ENCODE data around the gene AGGF1.
"Not testable (repeated sequence)": the region's sequence is repeated elsewhere in the genome, so short reads cannot be mapped to it uniquely, and the experiment has no call there.

The AGGF1 gene

GRCh38 chr5:77024490-77024889 is 5.7 kb upstream of the AGGF1 start:
- no peak for DNase-seq

DNA sequence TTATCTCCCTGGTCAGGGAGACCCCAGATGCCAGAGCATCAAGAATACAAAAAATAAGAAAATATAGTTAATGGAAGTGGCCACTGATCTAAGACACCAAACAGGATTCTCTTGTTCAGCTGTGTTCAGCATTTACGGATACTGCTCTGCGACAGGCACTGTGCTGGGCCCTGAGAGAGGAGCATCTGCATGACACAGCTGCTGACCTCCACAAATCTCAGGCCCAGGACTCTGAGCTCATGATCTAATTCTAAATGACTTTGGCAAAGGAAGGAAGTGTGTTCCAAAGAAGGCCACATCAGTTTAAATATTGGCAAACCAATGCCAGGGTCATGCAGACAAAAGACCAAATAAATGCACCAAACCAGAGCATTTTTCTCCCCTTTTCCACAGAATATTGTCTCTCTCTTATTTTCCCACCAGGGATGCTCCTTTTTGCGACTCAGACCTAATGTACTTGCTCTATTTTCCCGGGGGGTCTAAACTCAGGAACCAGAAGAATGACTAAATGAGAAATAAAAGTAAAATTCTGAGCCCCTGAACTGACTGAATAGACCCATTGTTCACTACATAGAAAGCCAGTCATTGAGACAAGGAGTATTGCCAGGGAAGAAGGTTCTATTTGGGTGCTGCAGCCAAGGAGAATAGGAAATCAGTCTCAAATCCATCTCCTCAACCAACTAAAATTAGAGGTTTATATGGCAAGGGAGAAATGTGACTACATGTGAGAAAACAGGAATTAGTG is 1.4 kb upstream of the AGGF1 start:
- no peak for DNase-seq

GRCh38 chr5:77029376-77029885 is 773 bp upstream of the AGGF1 start:
- DNase-seq, result no peak

GRCh38 chr5:77031891-77032290 is 1.7 kb downstream of the AGGF1 start:
- no peak for DNase-seq

DNA sequence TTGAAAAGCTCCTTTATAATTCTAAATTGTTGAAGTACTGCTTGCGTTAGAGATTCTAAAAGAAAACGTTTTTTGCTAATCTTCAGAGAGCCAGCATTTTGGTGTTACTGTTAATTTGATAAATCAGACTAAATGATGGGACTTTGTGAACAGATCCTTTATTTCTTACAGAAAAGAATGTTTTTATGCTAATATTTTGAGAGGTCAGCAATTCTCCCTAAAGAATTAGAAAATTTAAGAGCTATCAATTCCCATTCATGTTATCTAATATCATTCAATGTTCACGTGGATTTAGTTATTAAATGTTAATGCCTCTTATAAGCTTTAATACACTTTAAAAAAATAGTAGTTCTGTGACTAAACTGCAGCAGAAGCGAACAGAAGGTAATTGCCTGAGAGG is 2.4 kb downstream of the AGGF1 start:
- no peak for DNase-seq

GRCh38 chr5:77033338-77033737 is 3.1 kb downstream of the AGGF1 start:
- no peak for DNase-seq

GRCh38 chr5:77035950-77036349 is 5.7 kb downstream of the AGGF1 start:
- DNase-seq, result no peak

DNA sequence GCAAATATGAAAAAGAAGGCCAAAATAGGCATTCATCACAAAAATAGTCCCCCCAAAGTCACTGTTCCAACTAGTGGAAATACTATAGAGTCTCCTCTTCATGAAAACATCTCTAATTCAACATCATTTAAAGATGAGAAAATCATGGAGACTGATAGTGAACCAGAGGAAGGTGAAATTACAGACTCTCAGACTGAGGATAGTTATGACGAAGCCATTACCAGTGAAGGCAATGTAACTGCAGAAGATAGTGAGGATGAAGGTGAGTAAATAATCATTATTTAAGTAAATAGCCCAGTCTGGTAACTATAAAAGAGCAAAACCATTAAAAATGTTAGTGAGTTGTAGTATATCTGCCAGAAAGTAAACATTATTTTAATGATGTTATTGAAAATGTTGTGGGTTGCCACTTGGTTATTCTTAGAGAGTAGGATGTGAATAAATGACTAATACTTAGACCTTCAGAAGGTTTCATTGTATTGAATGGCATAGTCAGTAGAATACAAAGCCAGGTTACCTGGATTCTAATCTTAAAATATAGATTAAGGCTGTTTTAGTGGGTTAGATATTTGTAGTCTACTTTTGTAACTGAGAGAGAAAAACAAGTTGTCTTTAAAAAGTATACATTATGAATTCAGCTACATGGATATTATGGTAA is 16.3 kb downstream of the AGGF1 start:
- DNase-seq, result no peak

DNA sequence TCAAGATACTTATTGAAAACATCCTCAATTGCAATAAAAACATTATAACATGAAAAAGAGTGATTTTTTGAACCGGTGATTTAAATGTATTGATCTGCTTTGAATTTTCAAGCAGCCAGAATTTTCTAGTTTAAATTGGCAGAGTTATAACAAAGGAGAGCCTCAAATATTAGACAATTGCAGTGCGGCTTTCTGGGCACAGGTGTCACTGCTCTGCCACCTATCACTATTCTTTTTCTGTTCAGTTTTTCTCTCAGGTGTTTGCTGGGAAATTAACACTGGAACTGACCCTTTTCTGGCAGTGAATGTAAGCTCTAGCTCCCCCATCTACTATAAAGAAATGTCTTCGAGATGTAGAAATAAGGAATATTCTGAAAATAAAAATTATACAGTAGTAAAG is 33.8 kb downstream of the AGGF1 start:
- no peak for DNase-seq

DNA sequence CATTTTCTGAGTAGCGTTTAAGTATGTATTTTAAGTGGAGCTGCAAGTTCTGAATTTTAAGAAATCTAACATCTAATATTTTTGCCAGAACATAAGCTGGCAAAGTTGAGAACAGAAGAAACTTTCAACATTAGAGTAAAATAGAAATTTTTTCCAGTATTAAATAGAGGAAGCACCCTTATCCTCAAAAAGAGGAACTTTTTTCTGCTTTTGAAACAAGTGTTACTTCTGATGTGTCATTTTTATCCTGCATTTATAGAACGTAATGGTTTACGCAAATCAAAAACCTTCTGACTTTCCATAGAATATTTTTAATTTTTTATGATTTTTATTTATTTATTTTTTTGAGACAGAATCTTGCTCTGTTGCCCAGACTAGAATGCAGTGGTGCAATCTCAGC is 35.1 kb downstream of the AGGF1 start:
- DNase-seq, result no peak

GRCh38 chr5:77066184-77066583 is 36.0 kb downstream of the AGGF1 start:
- no peak for DNase-seq

GRCh38 chr5:77066823-77067442 is 36.7 kb downstream of the AGGF1 start:
- no peak for DNase-seq

- DNase-seq, result no peak
Measured at GRCh38 chr5:77073667-77074066, 43.5 kb downstream of the AGGF1 start.

DNA sequence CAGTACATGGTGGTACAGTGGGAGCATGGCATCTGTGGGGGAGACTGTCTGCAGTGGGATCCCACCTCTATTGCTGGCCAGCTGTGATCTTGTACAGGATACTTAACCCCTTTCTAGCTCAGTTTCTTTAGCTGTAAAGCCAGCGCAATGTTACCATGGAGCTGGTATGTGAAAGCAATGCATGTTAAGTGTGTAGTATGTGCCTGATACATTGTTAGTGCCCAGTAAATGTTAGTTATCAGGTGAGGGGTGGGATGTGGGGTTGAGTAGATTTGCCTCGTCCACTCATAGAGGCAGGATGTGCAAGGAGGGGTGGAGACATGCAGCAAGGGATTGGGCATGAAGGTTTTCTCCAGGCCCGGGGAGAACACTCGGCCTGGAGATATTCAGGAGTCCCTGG is 44.5 kb downstream of the AGGF1 start:
- DNase-seq, result no peak

GRCh38 chr5:77076961-77077828 is 47.0 kb downstream of the AGGF1 start:
- peak; percentile 54 for DNase-seq

DNA sequence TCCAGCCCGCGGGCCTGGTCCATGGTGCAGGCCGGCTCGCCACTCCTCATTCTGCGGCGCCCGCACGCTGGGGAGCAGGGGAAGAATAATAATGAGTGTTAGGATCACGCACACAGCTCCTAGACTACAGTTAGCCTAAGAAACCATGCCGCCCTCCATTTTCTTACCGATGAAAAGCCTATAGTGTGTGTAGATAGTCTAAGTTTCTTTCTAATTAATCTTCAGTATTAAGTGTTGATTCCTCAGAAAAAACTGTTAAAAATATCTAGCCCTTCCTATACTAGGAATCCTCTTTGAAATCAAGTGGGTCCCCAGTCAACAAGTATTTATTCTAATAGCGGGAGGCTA is 47.6 kb downstream of the AGGF1 start:
- no peak for DNase-seq

DNA sequence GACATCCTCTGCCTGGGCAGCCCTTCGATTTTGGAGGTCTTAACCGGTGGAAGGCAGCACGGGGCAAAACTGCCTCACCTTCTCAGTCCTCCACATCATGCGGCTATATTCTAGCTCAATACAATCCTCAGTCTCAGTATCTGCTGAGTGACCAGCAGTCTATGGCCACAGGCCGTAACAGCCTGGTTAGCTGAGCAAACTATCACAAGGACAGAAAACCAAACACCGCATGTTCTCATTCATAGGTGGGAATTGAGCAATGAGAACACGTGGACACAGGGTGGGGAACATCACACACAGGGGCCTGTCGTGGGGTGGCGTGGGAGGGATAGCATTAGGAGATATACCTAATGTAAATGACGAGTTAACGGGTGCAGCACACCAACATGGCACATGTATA is 50.3 kb downstream of the AGGF1 start:
- DNase-seq, result not testable (repeated sequence)

- no peak for DNase-seq
Measured at GRCh38 chr5:77080905-77081304, 50.7 kb downstream of the AGGF1 start.

GRCh38 chr5:77082280-77082679 is 52.1 kb downstream of the AGGF1 start:
- no peak for DNase-seq

GRCh38 chr5:77083088-77083487 is 52.9 kb downstream of the AGGF1 start:
- no peak for DNase-seq

GRCh38 chr5:77086368-77086688 is 56.1 kb downstream of the AGGF1 start:
- no peak for DNase-seq

DNA sequence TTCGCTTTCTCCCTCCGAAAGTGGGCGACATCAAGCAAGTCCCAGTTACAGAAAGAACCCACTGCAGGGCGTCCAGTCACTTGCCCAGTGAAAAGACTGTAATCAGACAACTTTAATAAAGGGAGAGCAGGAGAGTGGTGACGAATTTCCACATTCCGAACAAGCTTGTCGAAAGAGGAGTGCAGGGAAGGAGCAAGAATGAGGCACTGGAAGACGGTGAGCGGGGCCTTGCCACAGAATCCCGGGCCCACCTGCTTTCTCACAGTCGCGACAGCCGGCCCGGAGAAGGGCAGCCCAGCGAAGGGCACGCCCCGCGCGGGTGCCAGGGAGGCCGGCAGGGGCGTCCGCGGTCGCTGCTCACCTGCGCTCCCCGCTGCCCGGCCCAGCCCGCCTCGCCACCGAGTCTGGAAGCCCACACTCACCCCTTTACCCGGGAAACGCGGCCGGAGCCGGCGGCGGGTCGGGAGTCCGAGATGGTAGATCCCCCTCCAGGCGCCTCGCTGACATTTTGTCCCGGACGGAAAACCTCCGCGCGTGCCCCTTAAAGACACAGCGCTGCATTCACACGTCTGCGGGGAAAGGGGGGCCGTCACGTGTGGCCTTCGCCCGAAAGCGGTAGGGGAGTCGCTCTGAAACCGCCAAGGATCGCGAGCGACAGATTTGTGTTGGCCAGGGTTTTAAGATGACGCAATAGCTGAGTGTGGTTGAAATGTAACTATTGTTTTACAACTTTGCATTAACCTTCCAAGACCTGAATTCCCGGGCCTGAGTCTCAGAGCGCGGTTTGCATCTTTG is 56.7 kb downstream of the AGGF1 start, which contains the start of gene ZBED3:
ZBED3 (minus strand) TSS at position 597 of the 795 bp plus-strand sequence. CDS start 9,407 bp downstream, outside the sequence.
- peak; percentile 31 for DNase-seq

All from stimulated activated CD4-positive, alpha-beta T cell treated with anti-CD3 and anti-CD28 coated beads, Interleukin-12 subunit alpha, Interleukin-12 subunit beta, amount 100 ng/mL, for 4 hours (primary cell).